HT1080 (cell line): Measurements from ENCODE around the gene VIPR2. TPM values are rescaled to one million over a fixed set of nuclear protein-coding genes. Genes with fewer than 3 reads are reported as not detected.
"Not testable (repeated sequence)": the region's sequence is repeated elsewhere in the genome, so short reads cannot be mapped to it uniquely, and the experiment has no call there.

Source experiments
- DNase-seq: peaks from one replicate; pipeline ENCODE4 v3.0.0-alpha.2; 2015; ENCODE audit warnings: low read depth
- total RNA-seq: library from RNA; depleted of rRNA; stranded (reverse); fragments of >200 nt; shearing (Covaris generic); gene quantifications from 2 replicates; pipeline ENCODE4 v1.2.3, GENCODE V29; 2014

Gene VIPR2
- total RNA-seq, 1 experiment from 2014 or later = not detected

DNA sequence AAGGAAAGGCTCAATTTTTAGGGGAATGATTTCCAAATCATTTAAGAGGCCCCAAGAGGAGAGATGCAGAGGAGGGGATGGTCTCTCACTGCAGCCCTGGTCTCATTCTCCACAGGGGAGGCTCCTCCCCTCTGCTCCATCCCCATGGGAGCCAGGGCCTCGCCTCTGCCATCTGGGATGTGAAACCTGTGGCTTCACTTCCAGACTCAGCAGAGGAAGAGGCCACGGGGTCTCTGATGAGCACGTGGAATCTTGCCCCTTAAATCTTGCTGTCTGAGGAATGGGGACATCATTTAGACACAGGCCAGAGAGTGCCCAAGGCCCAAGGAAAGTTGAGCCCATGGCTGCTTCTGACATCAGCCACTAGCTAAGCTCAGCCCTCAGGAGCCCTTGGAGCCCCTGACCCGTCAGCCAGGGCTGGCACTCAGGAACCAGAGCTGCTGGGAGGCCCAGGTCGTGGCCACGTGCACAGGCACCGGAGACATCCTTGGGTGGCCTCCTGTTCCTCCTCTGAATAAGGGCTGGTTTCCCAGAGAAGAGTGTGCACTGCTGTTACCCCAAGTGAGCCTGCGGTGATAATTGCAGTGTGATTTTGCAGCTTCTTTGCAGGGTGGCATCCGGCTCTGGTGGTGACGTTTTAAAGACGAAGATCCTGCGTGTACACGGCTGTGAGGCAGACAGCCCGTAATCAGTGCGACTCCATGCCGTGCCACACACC is 50.5 kb downstream of the VIPR2 start:
- DNase-seq = no peak

DNA sequence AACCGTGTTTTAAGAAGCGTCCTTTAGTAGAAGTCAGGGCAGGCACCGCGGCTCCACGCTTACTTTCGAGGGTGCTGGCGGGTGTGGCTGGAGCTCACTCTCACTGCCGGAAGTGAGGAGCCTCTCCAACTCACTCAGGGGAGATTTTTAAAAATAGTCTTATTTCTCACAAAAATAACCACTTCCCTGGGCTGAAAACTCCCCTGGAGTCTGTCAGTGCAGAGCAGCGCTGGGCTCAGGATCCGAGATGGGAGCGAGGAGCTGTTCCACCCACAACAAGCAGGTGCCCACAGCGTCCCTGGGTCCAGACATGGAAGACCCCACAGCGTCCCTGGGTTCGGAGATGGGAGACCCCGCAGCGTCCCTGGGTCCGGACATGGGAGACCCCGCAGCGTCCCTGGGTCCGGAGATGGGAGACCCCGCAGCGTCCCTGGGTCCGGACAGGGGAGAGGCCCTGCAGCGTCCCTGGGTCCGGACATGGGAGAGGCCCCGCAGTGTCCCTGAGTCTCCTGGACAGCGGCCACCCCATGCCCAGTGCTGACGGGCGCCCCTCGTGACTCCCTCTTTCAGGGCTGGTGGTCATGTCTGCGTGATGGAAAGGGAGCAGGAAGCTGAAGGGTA is 51.2 kb downstream of the VIPR2 start:
- DNase-seq = no peak

DNA sequence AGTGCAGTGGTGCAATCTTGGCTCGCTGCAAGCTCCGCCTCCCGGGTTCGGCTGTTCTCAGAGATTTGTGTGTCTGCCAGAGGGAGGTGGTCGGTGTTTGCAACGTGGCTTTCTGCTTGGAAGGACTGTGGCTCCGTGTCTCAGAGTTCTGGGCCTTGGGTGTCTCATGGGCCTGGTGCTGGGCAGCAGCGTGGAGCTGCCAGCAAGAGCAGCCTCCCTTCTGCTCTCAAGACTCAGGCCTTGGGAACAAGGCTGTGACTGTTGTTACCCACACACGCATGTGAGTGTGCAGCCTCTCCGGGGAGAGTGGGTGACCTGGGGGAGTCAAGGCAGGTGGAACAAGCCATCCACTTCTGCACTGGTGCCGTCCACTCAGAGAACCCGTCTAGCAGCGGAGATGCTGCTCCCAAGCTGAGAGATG is 52.0 kb downstream of the VIPR2 start:
- DNase-seq = no peak

DNA sequence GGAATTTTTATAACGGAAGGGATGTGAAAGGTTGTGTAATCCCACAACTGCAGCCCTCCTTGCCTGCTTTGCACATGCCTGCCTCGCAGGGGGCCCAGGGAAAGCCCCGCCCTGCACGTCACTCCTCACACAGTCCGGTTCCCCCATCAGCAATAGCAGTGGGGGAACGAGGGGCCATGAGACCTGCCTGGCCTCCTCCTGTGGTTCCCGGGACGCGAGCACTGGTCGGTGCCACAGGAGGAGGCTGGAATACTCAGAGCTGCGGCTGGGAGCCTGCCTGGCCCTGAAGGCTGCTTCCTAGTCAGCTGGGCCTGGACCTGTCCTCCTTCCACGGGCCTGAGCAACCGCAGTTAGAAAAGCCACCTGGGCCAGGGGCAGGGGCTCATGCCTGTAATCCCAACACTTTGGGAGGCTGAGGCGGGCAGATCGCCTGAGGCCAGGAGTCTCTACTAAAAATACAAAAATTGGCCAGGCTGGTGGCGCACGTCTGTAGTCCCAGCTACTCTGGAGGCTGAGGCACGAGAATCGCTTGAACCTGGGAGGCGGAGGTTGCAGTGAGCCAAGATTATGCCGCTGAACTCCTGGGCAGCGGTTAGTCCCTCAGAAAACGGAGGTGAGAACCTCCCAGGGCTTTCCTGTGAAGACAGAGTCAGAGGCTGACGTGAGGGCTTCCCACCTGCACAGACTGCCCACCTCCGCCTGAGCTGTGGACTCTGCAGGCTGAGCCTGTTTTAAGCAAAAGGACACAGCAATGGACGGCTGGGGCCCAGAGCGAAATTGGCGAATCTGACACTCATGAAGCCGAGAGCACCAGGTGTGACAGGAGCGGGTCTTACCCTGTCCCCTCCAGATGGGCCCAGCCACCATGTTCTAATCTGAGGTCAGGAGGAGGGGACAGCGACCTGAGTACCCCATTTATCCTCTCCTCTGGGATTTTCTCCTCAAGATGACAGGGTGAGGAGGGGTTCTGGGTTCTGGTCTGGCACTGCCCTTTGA is 52.9 kb downstream of the VIPR2 start:
- DNase-seq = no peak

DNA sequence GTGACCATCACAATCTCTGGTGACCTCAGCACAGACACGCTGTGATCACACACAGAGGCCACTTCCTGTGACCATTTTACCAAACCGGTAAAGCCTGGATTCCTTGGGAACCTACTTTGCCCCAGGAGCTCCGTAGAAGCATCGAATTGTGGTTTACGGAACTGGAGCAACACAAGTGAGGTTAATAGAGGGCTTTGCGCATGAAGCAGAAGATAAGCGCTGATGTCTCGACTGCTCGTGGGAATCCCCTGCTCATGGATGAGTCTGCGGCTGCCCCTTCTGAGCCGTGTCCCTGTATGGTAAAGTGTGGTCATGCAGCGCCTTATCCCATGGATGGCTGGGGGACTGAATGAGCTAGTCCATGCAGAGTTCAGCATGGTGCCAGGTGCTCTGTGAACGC is 53.6 kb downstream of the VIPR2 start:
- DNase-seq = no peak

DNA sequence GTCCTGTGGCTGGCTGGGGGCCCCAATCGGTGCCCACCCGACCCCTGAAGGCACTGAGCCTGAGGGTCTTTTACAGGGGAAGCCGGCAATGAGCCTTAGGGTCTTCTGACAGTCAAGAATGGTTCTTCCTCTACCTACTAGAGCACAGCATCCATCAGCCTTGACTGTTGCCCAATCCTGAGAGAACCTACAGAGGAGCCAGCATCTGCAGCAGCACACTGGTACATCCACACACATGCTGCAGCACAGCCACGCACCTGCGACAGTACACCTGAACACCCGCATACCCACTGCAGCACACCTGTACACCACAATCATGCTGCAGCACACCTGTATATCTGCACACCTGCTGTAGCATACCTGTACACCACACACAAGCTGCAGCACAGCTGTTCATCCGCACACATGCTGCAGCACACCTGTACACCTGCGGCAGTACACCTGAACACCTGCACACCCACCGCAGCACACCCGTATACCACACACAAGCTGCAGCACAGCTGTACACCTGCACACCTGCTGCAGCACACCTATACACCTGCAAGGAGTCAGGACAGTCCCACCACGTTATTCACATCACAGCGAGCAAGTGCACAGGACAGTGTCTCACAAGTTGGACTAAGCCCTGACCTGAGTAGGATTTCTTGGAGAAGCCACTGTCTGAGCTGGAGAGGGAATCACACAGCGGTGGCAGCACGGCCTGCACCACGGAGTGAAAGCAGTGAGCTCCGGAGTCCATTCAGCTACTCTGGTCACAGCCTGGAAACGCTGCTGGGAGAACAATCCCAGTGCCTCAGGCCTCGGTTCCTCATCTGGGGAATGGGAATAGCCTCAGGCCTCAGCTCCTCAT is 56.4 kb downstream of the VIPR2 start:
- no peak for DNase-seq

DNA sequence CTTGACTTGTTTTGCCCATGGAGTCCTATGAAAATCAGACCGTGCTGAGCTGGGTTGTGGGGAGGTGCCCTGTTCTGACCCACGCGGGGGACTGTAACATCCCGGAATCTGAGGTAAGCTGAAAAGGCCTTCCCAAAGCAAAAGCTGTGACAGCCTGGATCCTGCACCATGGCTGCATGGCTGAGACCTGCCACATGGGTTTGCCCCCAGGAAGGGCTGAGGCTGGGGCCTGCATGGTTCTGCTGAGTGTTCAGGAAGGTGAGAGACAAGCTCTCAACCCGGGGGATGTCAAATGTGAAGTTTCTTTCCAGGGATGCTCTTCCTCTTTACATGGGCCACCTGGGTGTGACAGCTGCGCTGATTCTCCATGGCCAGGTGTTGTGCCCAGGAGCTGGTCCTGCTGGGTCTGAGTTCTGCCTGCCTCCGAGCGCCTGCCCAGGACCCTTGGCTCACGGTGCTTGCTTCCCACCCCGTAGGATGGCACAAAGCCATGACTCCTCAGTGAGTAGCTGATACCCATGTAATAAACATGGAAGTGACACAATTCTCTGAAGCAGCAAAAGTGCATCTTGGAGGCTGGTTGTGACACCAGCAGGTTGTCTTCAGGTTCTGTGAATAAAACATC is 58.3 kb downstream of the VIPR2 start:
- no peak for DNase-seq

DNA sequence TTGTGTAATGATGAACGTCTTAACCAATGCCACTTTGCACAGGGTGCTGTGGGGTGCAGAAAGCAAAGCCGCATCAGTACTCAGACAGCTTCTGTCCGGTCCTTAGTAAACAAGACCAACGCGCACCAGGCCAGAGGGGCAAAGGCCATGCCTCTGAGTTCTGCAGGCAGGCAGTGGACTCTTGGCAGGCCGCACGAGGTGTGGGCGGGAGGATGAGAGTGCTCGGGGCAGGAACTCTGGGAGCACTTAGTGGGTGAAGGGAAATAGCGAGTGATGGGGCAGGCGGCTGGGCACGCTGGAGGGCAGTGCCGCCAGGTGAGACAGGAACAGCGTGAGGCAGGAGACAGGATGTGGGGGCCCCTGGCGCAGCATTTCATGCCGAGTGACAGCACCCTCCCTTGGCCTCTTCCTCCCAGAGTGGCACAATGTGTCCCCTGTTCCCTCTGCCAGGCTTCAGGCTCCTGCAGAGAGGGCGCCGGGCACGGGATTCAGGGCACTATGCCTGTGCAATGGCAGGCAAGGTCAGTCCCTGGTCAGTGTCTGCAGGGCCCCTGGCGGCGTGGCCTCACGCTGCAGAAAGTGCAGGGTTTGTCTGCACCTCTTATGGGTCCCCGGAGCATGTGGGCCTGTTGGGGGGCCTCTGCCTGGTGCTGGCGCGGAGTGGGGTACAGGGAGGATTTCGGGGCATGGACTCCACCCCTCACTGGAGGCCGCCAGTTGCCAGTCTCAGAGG is 60.4 kb downstream of the VIPR2 start:
- DNase-seq = no peak

DNA sequence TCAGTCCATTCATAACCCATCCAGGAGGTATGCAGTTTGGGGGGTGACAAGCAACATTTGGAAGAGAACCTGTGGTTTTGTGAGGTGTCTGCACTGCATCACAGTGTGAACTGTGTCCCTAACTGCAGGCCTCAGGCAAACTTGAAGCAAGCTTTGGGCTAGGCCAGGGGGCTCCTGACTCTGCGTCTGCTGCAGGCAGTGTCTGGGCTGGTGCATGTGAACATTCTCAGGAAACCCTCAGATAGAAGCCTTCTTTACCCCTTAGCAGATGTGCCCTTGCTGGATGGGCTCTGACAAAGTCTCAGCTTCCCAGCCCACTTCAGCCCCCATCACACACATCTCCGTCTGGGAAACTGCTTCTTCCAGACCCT is 61.0 kb downstream of the VIPR2 start:
- no peak for DNase-seq

DNA sequence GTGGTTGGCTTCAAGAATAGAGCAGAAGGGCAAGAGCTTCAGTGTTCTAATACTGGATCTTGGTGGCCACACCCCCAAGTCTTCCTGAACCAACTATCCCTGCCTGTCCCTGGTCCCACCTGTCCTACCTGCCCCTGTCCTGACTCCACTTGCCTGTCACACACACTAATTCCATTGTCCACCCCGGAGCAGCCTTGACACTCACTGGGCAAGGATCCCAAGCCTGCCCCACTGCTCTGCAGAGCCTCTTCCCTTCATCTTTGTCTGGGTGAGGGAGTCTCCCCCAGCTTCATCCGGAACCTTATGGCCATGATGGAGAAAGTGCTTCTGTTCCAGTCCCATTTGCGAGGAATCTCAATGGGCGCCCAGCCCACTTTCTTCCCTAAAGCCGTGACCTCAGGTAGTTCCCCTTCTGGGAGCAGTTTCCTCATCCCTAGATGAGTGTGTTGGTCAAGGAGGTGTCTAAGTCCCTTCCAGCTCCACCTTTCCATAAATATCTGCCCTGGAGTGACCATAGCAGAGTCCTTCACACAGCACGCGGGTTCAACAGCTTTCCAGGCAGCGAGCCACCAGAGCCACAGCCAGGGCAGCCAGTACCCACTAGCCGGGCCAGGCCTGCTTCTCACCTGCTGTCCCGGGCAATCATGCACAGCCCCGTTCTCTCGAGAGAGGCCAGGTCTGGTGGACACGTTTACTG is 61.5 kb downstream of the VIPR2 start:
- no peak for DNase-seq

DNA sequence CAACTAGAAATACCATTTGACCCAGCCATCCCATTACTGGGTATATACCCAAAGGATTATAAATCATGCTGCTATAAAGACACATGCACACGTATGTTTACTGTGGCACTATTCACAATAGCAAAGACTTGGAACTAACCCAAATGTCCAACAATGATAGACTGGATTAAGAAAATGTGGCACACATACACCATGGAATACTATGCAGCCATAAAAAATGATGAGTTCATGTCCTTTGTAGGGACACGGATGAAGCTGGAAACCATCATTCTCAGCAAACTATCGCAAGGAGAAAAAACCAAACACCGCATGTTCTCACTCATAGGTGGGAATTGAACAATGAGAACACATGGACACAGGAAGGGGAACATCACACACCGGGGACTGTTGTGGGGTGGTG is 62.6 kb downstream of the VIPR2 start:
- DNase-seq = not testable (repeated sequence)

DNA sequence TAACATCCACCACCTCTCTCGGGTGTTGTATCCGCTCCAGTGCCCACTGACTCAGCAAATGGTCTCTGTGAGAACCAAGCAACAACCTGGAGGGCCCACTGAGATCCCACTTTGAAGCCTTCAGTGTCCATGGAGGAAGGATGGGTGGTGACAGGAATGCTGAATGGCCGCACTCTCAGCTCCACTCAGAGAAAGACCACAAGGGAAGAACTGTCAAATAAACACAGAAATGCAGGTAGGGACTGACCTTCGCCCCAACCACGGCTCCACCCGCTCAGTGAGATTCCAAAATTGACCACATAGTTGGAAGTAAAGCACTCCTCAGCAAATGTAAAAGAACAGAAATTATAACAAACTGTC is 65.8 kb downstream of the VIPR2 start:
- no peak for DNase-seq

DNA sequence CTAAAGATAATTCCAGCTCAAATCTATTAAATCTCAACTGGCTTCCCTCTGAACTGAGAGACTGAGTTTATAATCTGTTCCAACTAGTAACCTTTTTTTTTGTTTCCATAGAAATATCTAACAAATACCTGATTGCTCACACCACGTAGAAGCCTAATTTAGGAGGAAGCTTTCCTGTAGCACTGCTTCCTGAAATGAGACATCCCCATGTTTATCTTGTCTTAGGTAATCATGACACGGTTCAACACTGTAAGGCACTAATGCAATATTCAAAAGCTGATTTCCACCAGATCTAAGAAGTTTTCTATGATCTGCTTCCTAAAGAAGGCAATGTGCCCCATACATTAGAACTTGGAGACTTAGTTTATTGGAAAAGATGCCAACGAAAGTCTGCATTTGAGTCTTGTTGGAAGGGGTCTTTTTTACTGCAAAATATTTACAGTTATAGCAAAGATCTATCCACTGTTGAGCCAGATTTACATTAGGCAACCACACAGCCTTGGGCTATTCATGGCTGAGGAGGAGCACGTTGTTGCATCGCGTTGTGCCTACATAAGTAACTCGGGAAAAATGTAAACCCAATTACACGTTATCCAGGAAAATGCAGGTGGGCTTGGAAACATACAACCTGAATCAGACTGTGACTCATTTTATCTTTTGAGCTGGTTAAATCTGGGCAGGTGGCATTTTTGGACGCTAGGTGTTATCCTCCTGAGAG is 66.3 kb downstream of the VIPR2 start:
- DNase-seq = no peak

DNA sequence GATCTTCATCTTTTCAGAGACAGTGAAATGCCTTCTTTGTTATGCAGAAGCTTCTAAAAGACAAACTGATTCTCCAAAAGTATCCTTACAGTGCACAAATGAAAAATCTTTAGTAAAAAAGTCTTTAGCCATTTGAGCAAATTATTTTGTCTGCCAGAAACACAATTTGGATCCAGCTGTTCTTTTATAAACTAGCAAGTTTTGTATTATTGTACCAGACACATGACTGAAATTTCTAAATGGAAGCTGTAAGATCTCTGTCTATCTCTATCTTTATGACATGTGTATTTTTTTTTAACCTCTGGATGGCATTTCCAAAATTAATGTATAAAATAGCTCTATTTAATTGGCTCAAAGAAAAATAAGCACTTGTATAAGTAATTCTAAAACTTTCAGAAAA is 68.3 kb downstream of the VIPR2 start:
- DNase-seq = no peak

DNA sequence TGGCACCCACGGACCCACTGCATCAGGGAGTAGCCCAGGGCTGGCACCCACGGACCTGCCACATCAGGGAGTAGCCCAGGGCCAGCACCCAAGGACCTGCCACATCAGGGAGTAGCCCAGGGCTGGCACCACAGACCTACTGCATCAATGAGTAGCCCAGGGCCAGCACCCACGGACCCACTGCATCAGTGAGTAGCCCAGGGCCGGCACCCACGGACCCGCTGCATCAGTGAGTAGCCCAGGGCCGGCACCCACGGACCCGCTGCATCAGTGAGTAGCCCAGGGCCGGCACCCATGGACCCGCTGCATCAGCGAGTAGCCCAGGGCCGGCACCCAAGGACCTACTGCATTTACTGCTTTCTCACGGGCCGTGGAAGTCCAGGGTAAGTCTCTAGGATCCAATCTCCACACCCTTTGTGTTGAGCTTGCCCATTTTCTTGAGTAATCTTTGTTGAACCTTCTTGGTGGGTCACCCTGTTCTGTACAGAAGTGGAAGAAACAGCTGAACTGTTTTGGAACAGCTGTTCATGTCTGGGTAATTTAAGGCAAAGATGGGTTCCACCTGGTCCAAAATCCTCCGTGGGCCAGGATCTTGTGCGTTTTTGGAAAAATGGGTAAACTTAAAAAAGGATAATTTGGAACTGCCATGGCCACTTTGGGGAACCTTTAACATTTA is 69.0 kb downstream of the VIPR2 start:
- DNase-seq = no peak

DNA sequence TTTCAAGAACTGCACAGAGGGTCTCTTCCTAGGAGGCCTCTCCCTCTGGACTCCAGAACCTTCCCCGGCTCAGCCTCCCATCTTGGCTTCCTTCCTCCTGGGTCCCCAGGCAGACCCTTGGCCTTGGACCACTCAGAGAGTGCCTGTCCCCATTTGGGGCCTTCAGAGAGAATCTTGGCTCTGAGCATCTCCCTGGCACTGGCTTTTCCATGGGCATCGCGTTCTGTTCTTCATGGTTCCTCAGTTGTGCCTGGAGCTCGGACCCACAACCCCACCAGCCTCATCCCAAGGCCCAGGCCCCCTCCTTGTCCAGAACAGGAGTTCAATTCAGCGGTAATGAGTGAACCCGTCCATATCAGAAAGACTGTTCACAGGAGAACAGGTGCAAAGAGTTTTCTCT is 73.4 kb downstream of the VIPR2 start:
- DNase-seq = no peak

DNA sequence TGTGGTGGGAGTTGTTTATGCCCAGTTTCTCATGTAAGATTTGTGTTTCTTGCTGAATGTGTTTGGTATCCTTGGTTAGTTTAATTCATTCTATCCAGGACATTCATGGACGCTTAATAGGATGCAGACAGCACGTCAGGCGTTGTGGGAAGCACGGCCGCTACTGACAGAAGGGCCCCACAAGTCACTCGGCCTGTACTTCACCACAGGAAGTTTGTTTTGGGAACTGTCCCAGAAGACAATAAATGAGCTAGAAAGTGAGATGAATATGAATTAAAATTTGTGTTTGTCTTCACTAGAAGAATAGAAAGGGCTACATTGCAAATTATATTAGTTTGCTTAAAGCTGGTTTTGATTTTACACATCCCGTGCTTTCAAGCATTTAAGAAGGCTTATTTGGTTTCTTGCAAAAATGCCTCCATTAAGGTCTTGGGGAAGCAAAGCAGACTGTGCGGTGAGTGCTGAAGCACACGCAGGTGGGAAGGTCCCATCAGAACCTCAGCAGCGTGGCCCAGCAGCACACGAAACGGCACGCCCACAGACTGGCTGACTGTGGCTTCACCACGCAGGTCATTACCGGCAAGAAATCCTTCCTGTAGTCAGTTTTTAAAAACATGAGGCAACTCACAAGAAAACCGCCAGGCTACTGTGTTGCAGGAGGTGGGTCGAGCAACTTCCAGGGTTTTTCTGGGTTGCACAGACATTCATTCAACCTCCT is 74.1 kb downstream of the VIPR2 start:
- DNase-seq = no peak
